MV-4-11 (cell line): ENCODE data around the gene GART.

Experiments
- DNase-seq: peaks from one replicate; lab custom pipeline; 2025; lab: John Stamatoyannopoulos, UW

Gene GART

GRCh38 chr21:33461538-33462250 is 80.2 kb downstream of the GART start:
- no peak for DNase-seq

- DNase-seq, result no peak
These were observed 83.1 kb downstream of the GART start for GRCh38 chr21:33458861-33459260.

- DNase-seq, result no peak
These were observed 86.1 kb downstream of the GART start for GRCh38 chr21:33455686-33456446.
